Measurements from ENCODE around the gene RAD51C. TPM values are rescaled to one million over a fixed set of nuclear protein-coding genes. Genes with fewer than 3 reads are reported as not detected.
"Not testable (repeated sequence)": the region's sequence is repeated elsewhere in the genome, so short reads cannot be mapped to it uniquely, and the experiment has no call there.

RAD51C gene
- total and polyA plus RNA-seq, 10 of the 15 experiments (the other 5 are each of a cell fraction or from before 2014, with no cell fraction given), result 59.6 to 267 (median 106) TPM

GRCh38 chr17:58684003-58684402 lies 8.4 kb upstream of the RAD51C start:
- BruUV-seq (replicated peaks), result no TSS peak
- ATAC-seq (no peak), DNase-seq (ENCODE audit: low read depth, low spot score) (no peak), FAIRE-seq (no peak)
- Histone ChIP-seq H4K20me1 (ENCODE audit: control insufficient read depth, insufficient read depth) (no peaks in the 10 kb centered on the region), H3K27ac (ENCODE audit: control insufficient read depth, insufficient read depth) (no peak overlapping the region), H2AFZ (ENCODE audit: control insufficient read depth, low read depth, low read length) (no peak overlapping the region), H3K4me2 (ENCODE audit: control insufficient read depth, insufficient read depth) (no peak overlapping the region), H3K79me2 (ENCODE audit: control insufficient read depth, insufficient read depth, low read length) (no peaks in the 10 kb centered on the region), H3K4me3 (no peak overlapping the region), H3K9me3 (replicated peaks; ENCODE audit: control insufficient read depth, insufficient read depth, low read length) (no peaks in the 10 kb centered on the region), H3K4me1 (ENCODE audit: control insufficient read depth, insufficient read depth, low read length) (peaks cover 11% of the 10 kb centered on the region), H3K27me3 (replicated peaks in 1 of 2; ENCODE audit: control insufficient read depth in 2 of 2, insufficient read depth in 2 of 2, low read length in 1 of 2) (no peaks in the 10 kb centered on the region), H3K9ac (ENCODE audit: control insufficient read depth, insufficient read depth, low read length) (no peak overlapping the region), H3K36me3 (ENCODE audit: control insufficient read depth in 2 of 2, insufficient read depth in 2 of 2, low read length in 1 of 2) (no peaks in the 10 kb centered on the region)
- ChIA-PET CTCF (interaction anchor here (0.6 to 1.4 kb wide), 2 partner anchors 13 to 258 kb away, joined by 3 read pairs; no protein-coding TSS in a partner anchor), POLR2A (interaction anchor here (0.7 to 1.0 kb wide), 3 partner anchors 11 to 112 kb away, joined by 3 read pairs; no protein-coding TSS in a partner anchor), RAD21 (ENCODE audit: unreplicated experiment) (no interaction called here), SMC1A (ENCODE audit: uncharacterized antibody, unreplicated experiment) (no interaction called here)
- intact Hi-C loops (cut with micrococcal nuclease; ENCODE audit: unreplicated experiment) (no loop called here), in situ Hi-C loops (cut with MboI) (no loop called here)
- WGBS (ENCODE audit: insufficient coverage, insufficient replicate concordance, low lambda C conversion rate, missing lambda C conversion rate), result 93% methylated on average over 10 of the region's 10 CpGs
- TF ChIP-seq TBL1XR1 (IDR thresholded peaks at IDR 0.05; ENCODE audit: low read depth, low read length), result no peak
- 0 out of 4 replicates have a peak, but pooled peaks of 1 of the 2 experiments have one; percentile 3 for TF ChIP-seq ETV6 (conservative IDR thresholded peaks at IDR 0.05 in 1 of 2, IDR thresholded peaks at IDR 0.05 in 1 of 2; ENCODE audit: borderline replicate concordance in 1 of 2, low read depth in 1 of 2)

GRCh38 chr17:58684462-58684861 lies 7.9 kb upstream of the RAD51C start:
- ATAC-seq; FAIRE-seq; H3K79me2 ChIP-seq (ENCODE audit: control insufficient read depth, insufficient read depth, low read length); DNase-seq (ENCODE audit: low read depth, low spot score); H3K36me3 ChIP-seq (ENCODE audit: control insufficient read depth in 2 of 2, insufficient read depth in 2 of 2, low read length in 1 of 2); H3K27ac ChIP-seq (ENCODE audit: control insufficient read depth, insufficient read depth); H3K27me3 ChIP-seq (replicated peaks in 1 of 2; ENCODE audit: control insufficient read depth in 2 of 2, insufficient read depth in 2 of 2, low read length in 1 of 2); in situ Hi-C loops (cut with MboI); H3K4me1 ChIP-seq (ENCODE audit: control insufficient read depth, insufficient read depth, low read length); H3K4me2 ChIP-seq (ENCODE audit: control insufficient read depth, insufficient read depth); H3K9ac ChIP-seq (ENCODE audit: control insufficient read depth, insufficient read depth, low read length); H4K20me1 ChIP-seq (ENCODE audit: control insufficient read depth, insufficient read depth); H3K4me3 ChIP-seq; BruUV-seq (replicated peaks); intact Hi-C loops (cut with micrococcal nuclease; ENCODE audit: unreplicated experiment); H3K9me3 ChIP-seq (replicated peaks; ENCODE audit: control insufficient read depth, insufficient read depth, low read length); SMC1A ChIA-PET (ENCODE audit: uncharacterized antibody, unreplicated experiment); H2AFZ ChIP-seq (ENCODE audit: control insufficient read depth, low read depth, low read length): not testable (repeated sequence)
- RAD21 ChIA-PET (ENCODE audit: unreplicated experiment), result interaction anchor here (0.9 kb wide), 1 partner anchor 319 kb away, joined by 6 read pairs; no protein-coding TSS in a partner anchor
- WGBS (ENCODE audit: insufficient coverage, insufficient replicate concordance, low lambda C conversion rate, missing lambda C conversion rate), result 70% methylated on average over 6 of the region's 6 CpGs
- POLR2A ChIA-PET, result interaction anchor here (1.0 kb wide), 1 partner anchor 53 kb away, joined by 3 read pairs; no protein-coding TSS in a partner anchor
- CTCF ChIA-PET, result interaction anchor here (0.6 to 1.4 kb wide), 2 partner anchors 14 to 258 kb away, joined by 3 read pairs; no protein-coding TSS in a partner anchor

Data from GM12878 (cell line).